A673 (cell line): Measurements from ENCODE around the gene CCDC15. TPM values are rescaled to one million over a fixed set of nuclear protein-coding genes. Genes with fewer than 3 reads are reported as not detected.

Experiments used
- BruUV-seq: library from RNA; stranded (reverse); fragments of 400-500 nt; replicated peaks from 2 replicates; lab custom pipeline; 2021; lab: Mats Ljungman, UMichigan
- CTCF ChIA-PET: fragments of 300-600 bp; sonication (Branson Sonifier 250); formaldehyde crosslinking; loops from one replicate; lab custom pipeline; 2022; ENCODE audit warnings: antibody characterized with exemption; lab: Charles Lee
- POLR2A ChIA-PET: fragments of 300-600 bp; sonication (Branson Sonifier 250); formaldehyde crosslinking; loops from one replicate; lab custom pipeline; 2022; ENCODE audit warnings: antibody characterized with exemption; ENCODE audit not compliant: low non-redundant PET; lab: Charles Lee
- DNase-seq: peaks from one replicate; pipeline ENCODE4 v3.0.0-alpha.2; 2015; ENCODE audit warnings: low spot score
- H3K27ac ChIP-seq: fragments of 200-600 bp; sonication (generic); 2 replicates; pipeline ENCODE4 v1.5.1; 2016; ENCODE audit warnings: mixed run types, low read depth, mild to moderate bottlenecking, mixed read lengths, antibody characterized with exemption, low read length; ENCODE audit not compliant: poor library complexity, severe bottlenecking
- H3K27me3 ChIP-seq: fragments of 200-600 bp; sonication (generic); replicated peaks from 2 replicates; pipeline ENCODE4 v1.6.1; 2017; ENCODE audit warnings: mixed run types, low read depth, mild to moderate bottlenecking, mixed read lengths, antibody characterized with exemption, low read length; ENCODE audit not compliant: insufficient read depth, poor library complexity
- H3K36me3 ChIP-seq: fragments of 200-600 bp; sonication (generic); 2 replicates; pipeline ENCODE4 v1.6.1; 2016; ENCODE audit warnings: mixed run types, mild to moderate bottlenecking, mixed read lengths, antibody characterized with exemption, low read length; ENCODE audit not compliant: insufficient read depth, poor library complexity, severe bottlenecking
- H3K4me1 ChIP-seq: fragments of 200-600 bp; sonication (generic); 2 replicates; pipeline ENCODE4 v1.6.1; 2017; ENCODE audit warnings: mixed run types, mild to moderate bottlenecking, mixed read lengths, antibody characterized with exemption, low read length; ENCODE audit not compliant: insufficient read depth, poor library complexity, severe bottlenecking
- H3K4me3 ChIP-seq: fragments of 200-600 bp; sonication (generic); 2 replicates; pipeline ENCODE4 v1.5.1; 2016; ENCODE audit warnings: low read depth, mixed run types, mild to moderate bottlenecking, mixed read lengths, low read length; ENCODE audit not compliant: poor library complexity, severe bottlenecking
- H3K9me3 ChIP-seq: fragments of 200-600 bp; sonication (generic); 2 replicates; pipeline ENCODE4 v1.6.1; 2016; ENCODE audit warnings: mixed run types, low read depth, mild to moderate bottlenecking, mixed read lengths, antibody characterized with exemption, low read length; ENCODE audit not compliant: poor library complexity, severe bottlenecking
- CTCF ChIP-seq: fragments of 300-800, 200-600 bp; sonication (generic); conservative IDR thresholded peaks from 2 replicates; pipeline ENCODE4 v1.5.1; 2017; ENCODE audit warnings: low read depth, mild to moderate bottlenecking, antibody characterized with exemption, low read length, moderate library complexity, mixed read lengths
- EZH2 ChIP-seq: fragments of 200-600 bp; sonication (generic); IDR thresholded peaks from 2 replicates; pipeline ENCODE4 v1.6.1; 2017; ENCODE audit warnings: borderline replicate concordance, low read depth, mild to moderate bottlenecking, mixed read lengths, antibody characterized with exemption, low read length; ENCODE audit not compliant: poor library complexity, severe bottlenecking
- intact Hi-C: fragments of 100-400 bp; cut with micrococcal nuclease; formaldehyde crosslinking; loops from one replicate; pipeline ENCODE4 v1.10.0; 2022; ENCODE audit not compliant: unreplicated experiment
- total RNA-seq: library from RNA; stranded (reverse); gene quantifications from 2 replicates; pipeline ENCODE4 v1.2.3, GENCODE V29; 2021

Gene CCDC15
- total RNA-seq, 1 experiment from 2014 or later: 5.4 TPM

GRCh38 chr11:125081098-125081798 lies 127.2 kb downstream of the CCDC15 start:
- no peak for TF ChIP-seq CTCF
- no peak for TF ChIP-seq EZH2
- no peak overlapping the region for H3K4me3 ChIP-seq
- ChIA-PET POLR2A (no interaction called here), CTCF (no interaction called here)
- no peaks in the 10 kb centered on the region for H3K9me3 ChIP-seq
- no peaks in the 10 kb centered on the region for H3K36me3 ChIP-seq
- H3K27me3 ChIP-seq: no peaks in the 10 kb centered on the region
- no peak overlapping the region for H3K27ac ChIP-seq
- DNase-seq: no peak
- intact Hi-C loops: no loop called here
- no TSS peak for BruUV-seq
- no peaks in the 10 kb centered on the region for H3K4me1 ChIP-seq

GRCh38 chr11:125082040-125082439 lies 128.0 kb downstream of the CCDC15 start:
- no peak overlapping the region for H3K4me3 ChIP-seq
- no peaks in the 10 kb centered on the region for H3K4me1 ChIP-seq
- intact Hi-C loops: no loop called here
- no peak for TF ChIP-seq CTCF
- TF ChIP-seq EZH2: no peak
- H3K36me3 ChIP-seq: no peaks in the 10 kb centered on the region
- no peaks in the 10 kb centered on the region for H3K9me3 ChIP-seq
- POLR2A ChIA-PET: no interaction called here
- no TSS peak for BruUV-seq
- CTCF ChIA-PET: no interaction called here
- H3K27ac ChIP-seq: no peak overlapping the region
- no peaks in the 10 kb centered on the region for H3K27me3 ChIP-seq
- no peak for DNase-seq

GRCh38 chr11:125082611-125083311 lies 128.8 kb downstream of the CCDC15 start:
- intact Hi-C loops: no loop called here

More at GRCh38 chr11:125082611-125083311, 128.8 kb downstream of the CCDC15 start:
- no TSS peak for BruUV-seq
- DNase-seq: no peak
- H3K4me3 ChIP-seq: no peak overlapping the region
- H3K9me3 ChIP-seq: no peaks in the 10 kb centered on the region
- H3K27me3 ChIP-seq: no peaks in the 10 kb centered on the region
- no peak for TF ChIP-seq CTCF
- TF ChIP-seq EZH2: no peak
- ChIA-PET CTCF (interaction anchor here (0.6 kb wide), 1 partner anchor 92 kb away, joined by 3 read pairs; no protein-coding TSS in a partner anchor), POLR2A (no interaction called here)
- no peaks in the 10 kb centered on the region for H3K36me3 ChIP-seq
- no peaks in the 10 kb centered on the region for H3K4me1 ChIP-seq
- H3K27ac ChIP-seq: no peak overlapping the region
